NCI-H2081 (cell line): ENCODE measurements around the gene PTGER3.
"Not testable (repeated sequence)": the region's sequence is repeated elsewhere in the genome, so short reads cannot be mapped to it uniquely, and the experiment has no call there.

ENCODE experiments used
- DNase-seq, 2 experiments: peaks; one replicate each; lab custom pipeline; 2025; lab: John Stamatoyannopoulos, UW

PTGER3 gene

DNA sequence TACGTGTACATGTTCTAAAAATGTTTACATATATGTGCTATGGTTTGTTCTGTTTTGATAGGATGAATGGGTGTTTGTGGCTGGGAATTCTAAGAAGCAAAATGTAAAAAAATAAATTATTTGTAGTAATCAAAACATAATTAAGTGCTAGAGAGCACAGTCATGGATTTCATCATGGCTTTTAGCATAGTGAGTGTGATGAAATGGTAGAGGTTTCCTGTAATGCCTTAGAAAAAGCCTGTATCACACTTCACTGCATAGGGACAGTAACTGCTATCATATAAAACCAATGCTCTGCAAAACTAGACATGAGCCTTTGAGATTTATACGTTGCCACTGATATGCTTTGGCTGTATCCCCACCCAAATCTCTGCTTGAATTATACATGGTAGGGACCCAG is 99.8 kb downstream of the PTGER3 start:
- DNase-seq: no peak

GRCh38 chr1:70945676-70946075 is 101.9 kb downstream of the PTGER3 start:
- no peak for DNase-seq

GRCh38 chr1:70945251-70945650 is 102.4 kb downstream of the PTGER3 start:
- DNase-seq: no peak

DNA sequence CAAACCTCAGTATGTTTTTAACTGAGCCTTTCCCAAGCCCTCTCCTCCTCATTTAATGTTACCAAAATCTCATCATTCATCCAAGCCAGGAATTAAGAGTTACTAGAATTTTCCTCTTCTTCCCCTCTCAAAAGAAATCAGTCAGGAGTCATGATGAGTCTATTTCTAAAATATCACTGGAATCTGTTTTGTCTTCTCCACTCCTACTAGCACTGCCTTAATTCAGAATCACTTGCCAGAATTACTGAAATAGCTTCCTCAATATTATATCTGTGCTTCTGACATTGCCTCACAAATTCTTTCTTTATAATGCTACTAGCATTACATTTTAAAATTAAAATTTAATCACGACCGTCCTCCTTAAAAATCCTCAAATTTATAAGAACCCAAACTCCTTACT is 106.1 kb downstream of the PTGER3 start:
- no peak for DNase-seq

DNA sequence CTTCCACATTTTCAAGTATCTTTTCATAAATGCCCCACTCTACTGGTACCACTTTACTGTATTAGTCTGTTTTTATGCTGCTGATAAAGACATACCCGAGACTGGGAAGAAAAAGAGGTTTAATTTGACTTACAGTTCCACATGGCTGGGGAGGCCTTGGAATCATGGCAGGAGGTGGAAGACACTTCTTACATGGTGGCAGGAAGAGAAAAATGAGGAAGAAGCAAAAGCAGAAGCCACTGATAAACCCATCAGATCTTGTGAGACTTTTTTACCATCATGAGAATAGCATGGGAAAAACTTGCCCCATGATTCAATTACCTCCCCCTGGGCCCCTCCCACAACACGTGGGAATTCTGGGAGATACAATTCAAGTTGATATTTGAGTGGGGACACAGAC is 107.2 kb downstream of the PTGER3 start:
- not testable (repeated sequence) for DNase-seq

DNA sequence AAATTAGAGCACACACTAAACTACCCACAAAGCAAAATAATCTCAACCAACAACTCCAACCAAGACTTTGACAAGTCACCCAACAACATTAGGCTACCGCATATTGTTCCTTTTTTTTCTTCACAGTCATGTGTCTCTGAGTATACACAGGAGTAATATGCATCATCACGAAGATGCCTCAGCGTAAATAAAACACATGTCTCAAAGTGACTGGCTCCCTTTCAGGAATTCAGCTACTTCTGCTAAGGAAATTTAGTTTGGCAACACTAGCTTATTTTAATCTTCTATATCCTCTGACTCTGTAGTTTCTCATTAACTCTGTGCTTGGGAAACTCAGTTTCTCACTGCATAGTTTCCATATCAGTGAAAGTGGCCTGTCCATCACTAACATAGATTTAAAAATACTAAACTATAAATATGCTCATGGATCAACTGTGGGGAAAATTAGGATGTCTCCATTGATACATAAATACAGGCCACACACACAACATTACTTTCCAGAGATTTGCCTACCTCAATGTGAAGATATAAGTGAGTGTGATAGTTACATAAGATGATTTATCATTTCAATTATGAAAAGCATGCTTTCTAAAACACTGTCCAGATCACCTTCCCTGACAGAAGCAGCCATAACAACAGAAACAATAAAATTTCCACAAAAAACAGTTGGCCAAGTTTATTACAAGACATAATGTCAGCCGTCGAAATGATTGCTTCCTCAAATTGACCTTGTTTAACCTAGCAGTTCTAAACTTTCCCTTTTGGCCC is 113.2 kb downstream of the PTGER3 start:
- no peak for DNase-seq

GRCh38 chr1:70930062-70930461 is 117.6 kb downstream of the PTGER3 start:
- DNase-seq: no peak

- no peak for DNase-seq
Observed at GRCh38 chr1:70922196-70922595, 125.4 kb downstream of the PTGER3 start.
